Measurements from ENCODE around the gene HSP90AA1.

The HSP90AA1 gene

GRCh38 chr14:102046337-102047278 is 40.2 kb downstream of the HSP90AA1 start:
- peak; percentile 21; the same call in 1 of the 2 replicates for TF ChIP-seq CTCF (IDR thresholded peaks at IDR 0.05; ENCODE audit: borderline replicate concordance, insufficient read depth, low read depth, low read length)
- no peak overlapping the region for H3K4me3 ChIP-seq (ENCODE audit: low read depth, low read length)

GRCh38 chr14:102044566-102044965 is 42.3 kb downstream of the HSP90AA1 start:
- TF ChIP-seq CTCF (IDR thresholded peaks at IDR 0.05; ENCODE audit: borderline replicate concordance, insufficient read depth, low read depth, low read length) = no peak
- H3K4me3 ChIP-seq (ENCODE audit: low read depth, low read length) = no peak overlapping the region

- TF ChIP-seq CTCF (IDR thresholded peaks at IDR 0.05; ENCODE audit: borderline replicate concordance, insufficient read depth, low read depth, low read length) = no peak
- H3K4me3 ChIP-seq (ENCODE audit: low read depth, low read length) = no peak overlapping the region
These were observed 43.4 kb downstream of the HSP90AA1 start for GRCh38 chr14:102043251-102044025.

GRCh38 chr14:102042699-102043098 is 44.1 kb downstream of the HSP90AA1 start:
- no peak overlapping the region for H3K4me3 ChIP-seq (ENCODE audit: low read depth, low read length)
- no peak for TF ChIP-seq CTCF (IDR thresholded peaks at IDR 0.05; ENCODE audit: borderline replicate concordance, insufficient read depth, low read depth, low read length)

- no peak for TF ChIP-seq CTCF (IDR thresholded peaks at IDR 0.05; ENCODE audit: borderline replicate concordance, insufficient read depth, low read depth, low read length)
- no peak overlapping the region for H3K4me3 ChIP-seq (ENCODE audit: low read depth, low read length)
These were observed 46.7 kb downstream of the HSP90AA1 start for GRCh38 chr14:102040153-102040552.

GRCh38 chr14:102039157-102039556 is 47.7 kb downstream of the HSP90AA1 start:
- H3K4me3 ChIP-seq (ENCODE audit: low read depth, low read length) = no peak overlapping the region
- TF ChIP-seq CTCF (IDR thresholded peaks at IDR 0.05; ENCODE audit: borderline replicate concordance, insufficient read depth, low read depth, low read length) = no peak
